GM19467 (cell line): Measurements from ENCODE around the gene USP31.

Experiments
- ATAC-seq: cut with Tn5 transposase; IDR thresholded peaks from one replicate; pipeline ENCODE4 v1.9.1; 2021; ENCODE audit warnings: mild to moderate bottlenecking, moderate library complexity; ENCODE audit not compliant: unreplicated experiment

USP31 gene

GRCh38 chr16:23064639-23065038 lies 84.6 kb downstream of the USP31 start:
- ATAC-seq: no peak

- no peak for ATAC-seq
Measured at GRCh38 chr16:23062524-23062923, 86.7 kb downstream of the USP31 start.

GRCh38 chr16:23061669-23062068 lies 87.6 kb downstream of the USP31 start:
- no peak for ATAC-seq

- no peak for ATAC-seq
Measured at GRCh38 chr16:23060458-23061320, 88.6 kb downstream of the USP31 start.

- no peak for ATAC-seq
Measured at GRCh38 chr16:23059433-23059832, 89.8 kb downstream of the USP31 start.

- ATAC-seq: no peak
Measured at GRCh38 chr16:23058576-23058975, 90.7 kb downstream of the USP31 start.

- ATAC-seq: no peak
Measured at GRCh38 chr16:23057013-23057596, 92.1 kb downstream of the USP31 start.

- ATAC-seq: no peak
Measured at GRCh38 chr16:23055481-23055880, 93.8 kb downstream of the USP31 start.

- no peak for ATAC-seq
Measured at GRCh38 chr16:23052908-23053580, 96.2 kb downstream of the USP31 start.

- ATAC-seq: no peak
Measured at GRCh38 chr16:23052221-23052620, 97.0 kb downstream of the USP31 start.

GRCh38 chr16:23051587-23051986 lies 97.7 kb downstream of the USP31 start:
- ATAC-seq: no peak

GRCh38 chr16:23048164-23048563 lies 101.1 kb downstream of the USP31 start:
- no peak for ATAC-seq

GRCh38 chr16:23045025-23045424 lies 104.2 kb downstream of the USP31 start:
- ATAC-seq: no peak

- ATAC-seq: no peak
Measured at GRCh38 chr16:23040246-23040645, 109.0 kb downstream of the USP31 start.

- ATAC-seq: no peak
Measured at GRCh38 chr16:23039118-23039517, 110.1 kb downstream of the USP31 start.

- no peak for ATAC-seq
Measured at GRCh38 chr16:23035240-23035639, 114.0 kb downstream of the USP31 start.

- no peak for ATAC-seq
Measured at GRCh38 chr16:23031508-23032098, 117.6 kb downstream of the USP31 start.

GRCh38 chr16:23029733-23030420 lies 119.4 kb downstream of the USP31 start:
- no peak for ATAC-seq

- ATAC-seq: no peak
Measured at GRCh38 chr16:23027386-23027785, 121.9 kb downstream of the USP31 start.

- no peak for ATAC-seq
Measured at GRCh38 chr16:23026784-23027362, 122.4 kb downstream of the USP31 start.
